Erythroblast (primary cell): ENCODE results near the gene TNNI3K.

Experiments
- GATA1 ChIP-seq: IDR thresholded peaks from 2 replicates; pipeline ENCODE4 v1.6.1; 2011; ENCODE audit warnings: low read depth, mild to moderate bottlenecking, control low read depth, low read length, moderate library complexity
- POLR2A ChIP-seq: IDR thresholded peaks from 2 replicates; pipeline ENCODE4 v1.6.1; 2011; ENCODE audit warnings: mild to moderate bottlenecking, low read length

DNA sequence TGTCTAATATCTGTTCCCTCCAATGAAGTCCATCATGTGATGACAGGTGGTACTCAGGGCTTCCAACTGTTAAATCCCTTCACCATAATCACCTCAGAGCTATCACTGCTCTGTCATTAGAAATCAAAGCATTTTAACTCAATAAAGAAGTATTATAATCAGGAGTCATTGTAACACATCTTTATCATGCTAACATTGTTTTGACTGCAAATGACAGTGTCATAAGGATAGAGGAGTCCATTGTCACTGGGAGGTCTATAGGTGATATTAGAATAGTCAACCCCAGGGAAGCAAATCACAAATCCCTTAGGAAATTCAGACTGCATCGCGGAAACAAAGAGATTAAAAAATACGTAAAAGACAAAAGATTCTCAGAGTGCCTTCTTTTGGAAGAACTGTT, 246.4 kb downstream of the TNNI3K start:
- TF ChIP-seq POLR2A (no peak), GATA1 (no peak)
